Upper lobe of left lung (tissue), 4 donors: ENCODE results near the gene NSD2.

Experiments used
- EP300 ChIP-seq, 4 donors: sonication (generic); formaldehyde crosslinking; IDR thresholded peaks; one replicate each; pipeline ENCODE4 v1.5.1; 2017; ENCODE audit warnings: antibody characterized with exemption in 4 of 4, control low read depth in 2 of 4
- POLR2A ChIP-seq, 4 donors: fragments of 450-650 bp; IDR thresholded peaks; one replicate each; pipeline ENCODE4 v1.5.1; 2016 to 2017; ENCODE audit warnings: antibody characterized with exemption in 4 of 4, mild to moderate bottlenecking in 2 of 4
- POLR2AphosphoS5 ChIP-seq, 2 donors: sonication (generic); formaldehyde crosslinking; IDR thresholded peaks; one replicate each; pipeline ENCODE4 v1.5.1; 2017; ENCODE audit warnings: antibody characterized with exemption in 2 of 2
- TF ChIP-seq, protein P1 (sequence below), 6 experiments: fragments of 450-650 bp in 4 of 6; fragments of 200-600 bp in 2 of 6; sonication (generic) in 2 of 6; IDR thresholded peaks; one replicate each; pipeline ENCODE4 v1.5.1; 2016 to 2019; ENCODE audit warnings: antibody characterized with exemption in 6 of 6

GRCh38 chr4:1824746-1825145, 46.4 kb upstream of the NSD2 start:
- TF ChIP-seq, protein P1, sequence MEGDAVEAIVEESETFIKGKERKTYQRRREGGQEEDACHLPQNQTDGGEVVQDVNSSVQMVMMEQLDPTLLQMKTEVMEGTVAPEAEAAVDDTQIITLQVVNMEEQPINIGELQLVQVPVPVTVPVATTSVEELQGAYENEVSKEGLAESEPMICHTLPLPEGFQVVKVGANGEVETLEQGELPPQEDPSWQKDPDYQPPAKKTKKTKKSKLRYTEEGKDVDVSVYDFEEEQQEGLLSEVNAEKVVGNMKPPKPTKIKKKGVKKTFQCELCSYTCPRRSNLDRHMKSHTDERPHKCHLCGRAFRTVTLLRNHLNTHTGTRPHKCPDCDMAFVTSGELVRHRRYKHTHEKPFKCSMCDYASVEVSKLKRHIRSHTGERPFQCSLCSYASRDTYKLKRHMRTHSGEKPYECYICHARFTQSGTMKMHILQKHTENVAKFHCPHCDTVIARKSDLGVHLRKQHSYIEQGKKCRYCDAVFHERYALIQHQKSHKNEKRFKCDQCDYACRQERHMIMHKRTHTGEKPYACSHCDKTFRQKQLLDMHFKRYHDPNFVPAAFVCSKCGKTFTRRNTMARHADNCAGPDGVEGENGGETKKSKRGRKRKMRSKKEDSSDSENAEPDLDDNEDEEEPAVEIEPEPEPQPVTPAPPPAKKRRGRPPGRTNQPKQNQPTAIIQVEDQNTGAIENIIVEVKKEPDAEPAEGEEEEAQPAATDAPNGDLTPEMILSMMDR (IDR thresholded peaks at IDR 0.05): no peak
- TF ChIP-seq EP300 (IDR thresholded peaks at IDR 0.05) (no peak), POLR2A (IDR thresholded peaks at IDR 0.05) (no peak), POLR2AphosphoS5 (IDR thresholded peaks at IDR 0.05) (no peak)
